BJ (cell line): Measurements from ENCODE around the gene PLAAT2. TPM values are rescaled to one million over a fixed set of nuclear protein-coding genes. Genes with fewer than 3 reads are reported as not detected.

Source experiments
- CTCF ChIA-PET: fragments of 350-600 bp; formaldehyde crosslinking; extraction: SDS; loops from one replicate; lab custom pipeline; 2021; ENCODE audit warnings: antibody characterized with exemption, inconsistent platforms; lab: Yijun Ruan, JAX
- POLR2A ChIA-PET: fragments of 300-600 bp; sonication (Branson Sonifier 250); formaldehyde crosslinking; extraction: SDS; loops from one replicate; lab custom pipeline; 2021; ENCODE audit warnings: antibody characterized with exemption; lab: Charles Lee
- DNase-seq: peaks from one replicate; pipeline ENCODE4 v3.0.0-alpha.2; 2011; ENCODE audit warnings: low read depth
- H3K27me3 ChIP-seq: 2 replicates; pipeline ENCODE4 v1.6.0; 2011; ENCODE audit warnings: low read length; ENCODE audit not compliant: control insufficient read depth, insufficient read depth
- H3K36me3 ChIP-seq: 2 replicates; pipeline ENCODE4 v1.5.1; 2011; ENCODE audit warnings: low read length; ENCODE audit not compliant: control insufficient read depth, insufficient read depth
- H3K4me3 ChIP-seq: 2 replicates; pipeline ENCODE4 v1.5.1; 2011; ENCODE audit warnings: low read depth, mild to moderate bottlenecking, control low read depth, low read length
- CTCF ChIP-seq: IDR thresholded peaks from 2 replicates; pipeline ENCODE4 v1.5.1; 2011; ENCODE audit warnings: low read depth, mild to moderate bottlenecking, control low read depth, inconsistent platforms, low read length, moderate library complexity; ENCODE audit not compliant: insufficient read depth
- polyA plus RNA-seq: library from polyadenylated mRNA; depleted of rRNA; stranded (reverse); fragments of >200 nt; gene quantifications from 2 replicates; pipeline ENCODE4 v1.2.3, GENCODE V29; 2011

PLAAT2 gene
- polyA plus RNA-seq, 1 experiment = not detected

DNA sequence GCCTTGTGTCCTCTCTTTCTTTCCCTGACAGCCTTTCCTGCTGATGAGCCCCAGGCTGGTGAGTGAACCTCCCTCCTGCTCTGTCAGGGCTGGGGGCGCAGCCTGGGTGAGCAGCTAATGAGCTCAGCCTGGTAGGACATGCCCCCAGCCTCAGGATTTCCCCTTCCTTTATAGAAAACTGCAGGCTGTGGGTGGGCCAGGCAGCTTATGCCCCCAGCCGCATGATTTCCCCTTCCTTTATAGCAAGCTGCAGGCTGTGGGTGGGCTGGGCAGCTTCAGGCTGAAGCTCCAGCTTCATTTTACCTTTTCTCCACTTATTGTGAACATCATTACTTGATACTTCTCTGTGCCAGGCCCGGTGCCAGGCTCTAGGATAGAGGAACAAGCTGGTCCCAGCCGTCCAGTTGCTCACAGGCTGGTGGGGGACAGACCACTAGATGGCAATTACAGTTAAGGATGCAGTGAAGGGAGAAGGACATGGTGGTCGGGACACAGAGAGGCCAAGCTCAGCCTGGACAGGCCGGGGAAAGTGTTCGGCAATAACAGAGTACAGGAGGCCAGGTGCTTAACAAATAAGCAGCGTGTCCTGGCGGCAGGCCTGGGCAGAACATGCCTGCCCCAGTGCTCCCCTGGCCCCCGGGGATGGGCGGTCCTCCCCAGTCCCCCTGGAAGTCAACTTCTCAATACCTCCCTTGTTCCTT lies 52.0 kb downstream of the PLAAT2 start:
- no peak overlapping the region for H3K4me3 ChIP-seq
- CTCF ChIA-PET = interaction anchor here (1.4 kb wide), 1 partner anchor 31 kb away, joined by 4 read pairs; no protein-coding TSS in a partner anchor
- TF ChIP-seq CTCF = no peak
- peaks cover 4% of the 10 kb centered on the region; the same call in 1 of the 2 replicates for H3K27me3 ChIP-seq
- POLR2A ChIA-PET = no interaction called here
- no peak for DNase-seq
- no peaks in the 10 kb centered on the region for H3K36me3 ChIP-seq

DNA sequence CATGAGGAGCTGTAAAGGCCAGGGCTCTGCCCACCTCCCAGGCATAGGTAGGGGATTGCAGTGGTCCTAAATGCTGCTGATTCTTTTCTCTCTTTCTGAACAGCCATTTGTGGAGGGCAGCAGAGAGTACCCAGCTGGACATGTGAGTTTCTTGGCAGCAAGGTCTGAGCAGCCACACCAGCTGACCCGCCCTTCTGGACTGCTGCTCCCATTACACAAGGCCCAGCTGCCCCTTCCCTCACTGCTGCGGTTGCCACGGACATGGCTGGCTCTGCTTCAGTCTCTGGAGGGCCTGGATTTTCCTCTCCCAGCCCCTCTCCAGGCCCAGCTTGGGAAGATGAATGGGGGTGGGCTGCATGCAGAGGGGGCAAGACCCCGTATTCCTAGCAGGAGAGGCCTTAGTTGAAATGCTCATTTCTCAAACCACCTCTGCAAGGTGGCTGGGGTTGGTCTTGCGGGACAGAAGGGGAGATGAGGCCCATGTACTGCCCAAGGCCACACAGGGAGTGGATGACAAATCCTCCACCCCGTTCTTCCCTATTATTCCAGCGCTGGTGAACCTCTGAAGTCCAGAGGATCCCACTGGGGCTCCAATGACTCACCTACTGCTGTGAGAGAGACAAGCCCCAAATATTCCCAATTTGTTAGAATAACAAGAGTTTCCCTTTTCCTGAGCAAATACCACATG lies 52.7 kb downstream of the PLAAT2 start:
- no peak for DNase-seq
- H3K36me3 ChIP-seq = no peaks in the 10 kb centered on the region
- H3K4me3 ChIP-seq = no peak overlapping the region
- ChIA-PET CTCF (interaction anchor here (1.4 kb wide), 1 partner anchor 31 kb away, joined by 4 read pairs; no protein-coding TSS in a partner anchor), POLR2A (no interaction called here)
- no peak for TF ChIP-seq CTCF
- H3K27me3 ChIP-seq = peaks cover 4% of the 10 kb centered on the region

- CTCF ChIA-PET = interaction anchor here (0.9 to 1.0 kb wide), 2 partner anchors 25 to 29 kb away, joined by 3 read pairs; no protein-coding TSS in a partner anchor
- no peak for DNase-seq
- Histone ChIP-seq H3K27me3 (peaks cover 2% of the 10 kb centered on the region), H3K36me3 (no peaks in the 10 kb centered on the region), H3K4me3 (no peak overlapping the region)
- POLR2A ChIA-PET = no interaction called here
- TF ChIP-seq CTCF = no peak
Observed at GRCh38 chr11:63508745-63509144, 54.4 kb downstream of the PLAAT2 start.

- POLR2A ChIA-PET = no interaction called here
- H3K36me3 ChIP-seq = no peaks in the 10 kb centered on the region
- 0 out of 2 replicates have a peak, but pooled peaks have one; percentile 3 for TF ChIP-seq CTCF
- CTCF ChIA-PET = interaction anchor here (0.8 to 2.4 kb wide), 3 partner anchors 17 to 30 kb away, joined by 3 to 8 read pairs (median 3); partner anchors contain the start of gene PLAAT5
- H3K27me3 ChIP-seq = peaks cover 2% of the 10 kb centered on the region
- no peak for DNase-seq
- no peak overlapping the region for H3K4me3 ChIP-seq
Observed at GRCh38 chr11:63508009-63508408, 55.2 kb downstream of the PLAAT2 start.

DNA sequence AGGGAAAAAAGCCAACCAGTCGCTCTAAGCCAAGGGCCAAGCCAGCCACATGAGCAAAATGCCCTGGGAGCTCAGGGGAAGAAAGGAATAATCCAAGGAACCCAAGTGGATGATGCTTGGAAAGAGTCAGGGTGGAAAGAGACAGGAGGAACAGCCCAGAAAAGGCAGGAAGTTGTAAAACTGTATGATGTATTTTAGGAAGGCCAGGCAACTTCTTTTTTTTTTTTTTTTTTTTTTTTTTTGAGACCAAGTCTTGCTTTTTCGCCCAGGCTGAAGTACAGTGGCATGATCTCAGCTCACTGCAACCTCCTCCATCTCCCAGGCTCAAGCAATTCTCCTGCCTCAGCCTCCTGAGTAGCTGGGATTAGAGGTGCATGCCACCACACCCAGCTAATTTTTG lies 55.7 kb downstream of the PLAAT2 start:
- DNase-seq = no peak
- no peak for TF ChIP-seq CTCF
- CTCF ChIA-PET = interaction anchor here (0.8 to 2.4 kb wide), 2 partner anchors 17 to 29 kb away, joined by 3 to 8 read pairs; partner anchors contain the start of gene PLAAT5
- no peak overlapping the region for H3K4me3 ChIP-seq
- peaks cover 2% of the 10 kb centered on the region for H3K27me3 ChIP-seq
- POLR2A ChIA-PET = no interaction called here
- no peaks in the 10 kb centered on the region for H3K36me3 ChIP-seq
